Neural progenitor cell (in vitro differentiated cells): ENCODE data around the gene ZNF292.

Experiments
- EZH2 ChIP-seq: fragments of 200-600 bp; sonication (generic); IDR thresholded peaks from 2 replicates; pipeline ENCODE4 v1.6.1; 2017; ENCODE audit warnings: antibody characterized with exemption, mild to moderate bottlenecking, moderate library complexity
- EZH2phosphoT487 ChIP-seq: fragments of 200-600 bp; sonication (generic); IDR thresholded peaks from 2 replicates; pipeline ENCODE4 v1.6.1; 2017; ENCODE audit warnings: antibody characterized with exemption
- TF ChIP-seq, protein P1 (sequence below): fragments of 200-600 bp; sonication (generic); IDR thresholded peaks from 2 replicates; pipeline ENCODE4 v1.5.1; 2017; ENCODE audit warnings: antibody characterized with exemption, mild to moderate bottlenecking

DNA sequence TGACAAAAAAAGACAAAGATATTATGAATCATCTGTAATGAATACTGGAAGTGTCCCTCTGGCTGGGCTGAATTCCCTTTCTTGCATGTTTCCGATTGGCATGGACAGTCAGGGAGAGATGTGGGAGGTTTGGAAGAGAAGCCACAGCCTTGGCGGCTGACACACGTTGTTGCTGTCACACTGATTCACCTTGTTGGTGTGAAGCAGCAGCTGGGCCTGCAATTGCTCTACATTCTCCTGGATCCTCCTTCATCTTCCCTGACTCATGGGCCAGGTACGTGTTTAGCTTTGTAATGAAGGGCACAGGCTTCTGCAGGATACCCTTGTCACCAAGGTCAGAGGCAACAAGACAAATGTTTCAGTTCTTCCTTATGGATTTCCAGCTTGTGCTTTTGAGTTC, 153.6 kb downstream of the ZNF292 start:
- TF ChIP-seq, protein P1, sequence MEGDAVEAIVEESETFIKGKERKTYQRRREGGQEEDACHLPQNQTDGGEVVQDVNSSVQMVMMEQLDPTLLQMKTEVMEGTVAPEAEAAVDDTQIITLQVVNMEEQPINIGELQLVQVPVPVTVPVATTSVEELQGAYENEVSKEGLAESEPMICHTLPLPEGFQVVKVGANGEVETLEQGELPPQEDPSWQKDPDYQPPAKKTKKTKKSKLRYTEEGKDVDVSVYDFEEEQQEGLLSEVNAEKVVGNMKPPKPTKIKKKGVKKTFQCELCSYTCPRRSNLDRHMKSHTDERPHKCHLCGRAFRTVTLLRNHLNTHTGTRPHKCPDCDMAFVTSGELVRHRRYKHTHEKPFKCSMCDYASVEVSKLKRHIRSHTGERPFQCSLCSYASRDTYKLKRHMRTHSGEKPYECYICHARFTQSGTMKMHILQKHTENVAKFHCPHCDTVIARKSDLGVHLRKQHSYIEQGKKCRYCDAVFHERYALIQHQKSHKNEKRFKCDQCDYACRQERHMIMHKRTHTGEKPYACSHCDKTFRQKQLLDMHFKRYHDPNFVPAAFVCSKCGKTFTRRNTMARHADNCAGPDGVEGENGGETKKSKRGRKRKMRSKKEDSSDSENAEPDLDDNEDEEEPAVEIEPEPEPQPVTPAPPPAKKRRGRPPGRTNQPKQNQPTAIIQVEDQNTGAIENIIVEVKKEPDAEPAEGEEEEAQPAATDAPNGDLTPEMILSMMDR = no peak
- no peak for TF ChIP-seq EZH2
- TF ChIP-seq EZH2phosphoT487 = no peak
